Osteoblast (primary cell): ENCODE measurements around the gene ANP32A. TPM values are rescaled to one million over a fixed set of nuclear protein-coding genes. Genes with fewer than 3 reads are reported as not detected.

Experiments used
- DNase-seq: peaks from one replicate; pipeline ENCODE4 v3.0.0; 2011; ENCODE audit warnings: low spot score, mixed read lengths; ENCODE audit not compliant: insufficient read length; ENCODE audit errors: missing footprints
- H2AFZ ChIP-seq: 2 replicates; pipeline ENCODE4 v1.6.0; 2011; ENCODE audit warnings: mild to moderate bottlenecking, low read length
- H3K27ac ChIP-seq: 2 replicates; pipeline ENCODE4 v1.5.1; 2011; ENCODE audit warnings: mild to moderate bottlenecking, low read depth, low read length, moderate library complexity
- H3K27me3 ChIP-seq: 2 replicates; pipeline ENCODE4 v1.6.0; 2012; ENCODE audit warnings: mild to moderate bottlenecking, control low read depth, inconsistent platforms, low read length, moderate library complexity; ENCODE audit not compliant: insufficient read depth
- H3K36me3 ChIP-seq: 2 replicates; pipeline ENCODE4 v1.5.1; 2011; ENCODE audit warnings: mild to moderate bottlenecking, low read length, control low read depth, moderate library complexity; ENCODE audit not compliant: insufficient read depth
- H3K4me1 ChIP-seq: 2 replicates; pipeline ENCODE4 v1.5.1; 2011; ENCODE audit warnings: mild to moderate bottlenecking, low read length, control low read depth, moderate library complexity; ENCODE audit not compliant: insufficient read depth
- H3K4me2 ChIP-seq: 2 replicates; pipeline ENCODE4 v1.6.0; 2011; ENCODE audit warnings: mild to moderate bottlenecking, low read length; ENCODE audit not compliant: insufficient read depth
- H3K4me3 ChIP-seq: fragments of 200-600 bp; sonication (generic); 3 replicates; pipeline ENCODE4 v1.5.1; 2012; ENCODE audit warnings: mild to moderate bottlenecking, low read length, inconsistent platforms; ENCODE audit not compliant: insufficient read depth
- H3K79me2 ChIP-seq: 2 replicates; pipeline ENCODE4 v1.6.0; 2012; ENCODE audit warnings: mild to moderate bottlenecking, low read length, control low read depth, inconsistent platforms; ENCODE audit not compliant: insufficient read depth
- H3K9me3 ChIP-seq: 2 replicates; pipeline ENCODE4 v1.5.1; 2011; ENCODE audit warnings: low read depth, low read length, control low read depth
- H4K20me1 ChIP-seq: 2 replicates; pipeline ENCODE4 v1.6.0; 2012; ENCODE audit warnings: mild to moderate bottlenecking, low read length, control low read depth; ENCODE audit not compliant: insufficient read depth
- CTCF ChIP-seq: IDR thresholded peaks from 2 replicates; pipeline ENCODE4 v1.5.1; 2011; ENCODE audit warnings: mild to moderate bottlenecking, low read depth, low read length, moderate library complexity; ENCODE audit errors: extremely low read depth
- total RNA-seq: library from RNA; depleted of rRNA; stranded (reverse); fragments of >200 nt; gene quantifications from 2 replicates; pipeline ENCODE4 v1.2.3, GENCODE V29; 2012

The ANP32A gene
- total RNA-seq, 1 donor, result 29.7 TPM

GRCh38 chr15:68844856-68845550 is 24.3 kb upstream of the ANP32A start:
- Histone ChIP-seq H3K4me3 (no peak overlapping the region), H3K27ac (no peak overlapping the region), H3K79me2 (no peaks in the 10 kb centered on the region), H3K36me3 (no peaks in the 10 kb centered on the region), H2AFZ (no peak overlapping the region), H3K9me3 (no peaks in the 10 kb centered on the region), H3K4me2 (no peak overlapping the region), H4K20me1 (no peaks in the 10 kb centered on the region), H3K27me3 (peaks cover 64% of the 10 kb centered on the region), H3K4me1 (peaks cover 5% of the 10 kb centered on the region)
- no peak for DNase-seq
- no peak for TF ChIP-seq CTCF

- H3K36me3 ChIP-seq, result no peaks in the 10 kb centered on the region
- H4K20me1 ChIP-seq, result no peaks in the 10 kb centered on the region
- no peak for DNase-seq
- peak overlapping the region; percentile 64 for H3K4me3 ChIP-seq
- peak overlapping the region; percentile 63 for H2AFZ ChIP-seq
- peak overlapping the region; percentile 54 for H3K4me2 ChIP-seq
- TF ChIP-seq CTCF, result no peak
- H3K27me3 ChIP-seq, result peaks cover 68% of the 10 kb centered on the region
- H3K9me3 ChIP-seq, result no peaks in the 10 kb centered on the region
- H3K4me1 ChIP-seq, result peaks cover 5% of the 10 kb centered on the region
- no peaks in the 10 kb centered on the region for H3K79me2 ChIP-seq
- no peak overlapping the region for H3K27ac ChIP-seq
These were observed 23.0 kb upstream of the ANP32A start for GRCh38 chr15:68843425-68844311.

- no peaks in the 10 kb centered on the region for H4K20me1 ChIP-seq
- DNase-seq, result no peak
- H3K4me2 ChIP-seq, result no peak overlapping the region
- TF ChIP-seq CTCF, result no peak
- H3K9me3 ChIP-seq, result no peaks in the 10 kb centered on the region
- H3K27ac ChIP-seq, result no peak overlapping the region
- no peak overlapping the region for H3K4me3 ChIP-seq
- no peak overlapping the region for H2AFZ ChIP-seq
- H3K27me3 ChIP-seq, result peaks cover 68% of the 10 kb centered on the region
- no peaks in the 10 kb centered on the region for H3K79me2 ChIP-seq
- no peaks in the 10 kb centered on the region for H3K36me3 ChIP-seq
- peaks cover 5% of the 10 kb centered on the region for H3K4me1 ChIP-seq
These were observed 22.3 kb upstream of the ANP32A start for GRCh38 chr15:68842958-68843357.

- Histone ChIP-seq H2AFZ (no peak overlapping the region), H3K27ac (no peak overlapping the region), H3K4me1 (no peaks in the 10 kb centered on the region), H3K79me2 (no peaks in the 10 kb centered on the region), H3K9me3 (peaks cover 4% of the 10 kb centered on the region), H3K4me3 (no peak overlapping the region), H3K4me2 (no peak overlapping the region), H4K20me1 (no peaks in the 10 kb centered on the region), H3K27me3 (peaks cover 29% of the 10 kb centered on the region), H3K36me3 (no peaks in the 10 kb centered on the region)
- no peak for TF ChIP-seq CTCF
- no peak for DNase-seq
These were observed 13.7 kb upstream of the ANP32A start for GRCh38 chr15:68834346-68834745.
